Activated T-cell treated with anti-CD3 and anti-CD28 coated beads, Interleukin-2, amount 50 U/mL, for 1 hour (primary cell): ENCODE measurements around the gene NMU.
"Not testable (repeated sequence)": the region's sequence is repeated elsewhere in the genome, so short reads cannot be mapped to it uniquely, and the experiment has no call there.

Experiments
- DNase-seq: peaks from one replicate; pipeline ENCODE4 v3.0.0-alpha.2; 2020

NMU gene

GRCh38 chr4:55618546-55619143 is 17.5 kb downstream of the NMU start:
- no peak for DNase-seq

DNA sequence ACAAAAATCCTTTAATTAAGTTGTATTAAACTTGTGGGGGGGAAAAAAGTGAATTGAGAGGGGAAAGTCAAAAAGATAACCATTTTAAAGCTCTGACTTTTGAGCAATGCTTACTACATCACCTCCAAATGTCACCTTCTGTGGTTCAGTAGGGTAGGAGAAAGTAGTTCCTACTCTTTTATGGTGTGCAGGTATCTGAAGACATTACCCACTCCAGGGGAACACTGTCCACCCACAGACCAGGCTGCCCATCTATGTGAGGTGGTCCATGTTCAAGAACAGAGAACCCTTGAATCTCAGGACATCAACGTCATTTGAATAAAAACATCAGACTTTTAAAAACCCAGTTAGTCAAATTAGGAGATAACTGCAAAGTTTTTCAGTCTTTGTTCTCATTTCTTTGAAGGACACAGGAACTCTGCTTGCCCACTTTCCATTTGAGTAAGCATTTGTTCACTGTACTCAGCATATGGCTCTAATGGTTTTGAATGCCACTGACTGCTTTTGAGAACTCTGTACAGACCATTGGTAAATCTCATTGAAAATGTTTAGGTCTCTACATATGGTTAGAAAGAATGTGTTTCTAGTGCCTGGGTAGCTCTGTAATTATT is 18.4 kb downstream of the NMU start:
- no peak for DNase-seq

- DNase-seq, result no peak
Measured at GRCh38 chr4:55615008-55615407, 21.1 kb downstream of the NMU start.

GRCh38 chr4:55613621-55614020 is 22.5 kb downstream of the NMU start:
- DNase-seq, result no peak

GRCh38 chr4:55612341-55612740 is 23.8 kb downstream of the NMU start:
- no peak for DNase-seq

- no peak for DNase-seq
Measured at GRCh38 chr4:55611358-55612059, 24.6 kb downstream of the NMU start.

DNA sequence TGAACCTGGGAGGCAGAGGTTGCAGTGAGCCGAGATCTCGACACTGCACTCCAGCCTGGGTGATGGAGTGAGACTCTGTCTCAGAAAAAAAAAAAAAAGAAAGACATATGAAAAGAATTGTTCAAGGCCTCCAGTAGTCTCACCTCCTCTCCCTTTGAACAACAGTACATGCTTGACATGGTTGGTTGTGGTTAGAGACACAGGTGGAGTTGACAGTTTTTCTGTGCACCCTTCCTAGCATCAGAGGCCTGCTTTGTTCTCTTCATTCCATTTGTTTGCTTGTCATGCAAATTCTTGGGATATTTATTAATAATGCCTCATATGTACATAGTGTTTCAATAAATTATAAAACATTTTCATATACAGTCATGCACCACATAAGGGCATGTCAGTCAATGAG is 25.7 kb downstream of the NMU start:
- no peak for DNase-seq

GRCh38 chr4:55609393-55609866 is 26.7 kb downstream of the NMU start:
- DNase-seq, result no peak

GRCh38 chr4:55608591-55608990 is 27.5 kb downstream of the NMU start:
- no peak for DNase-seq

DNA sequence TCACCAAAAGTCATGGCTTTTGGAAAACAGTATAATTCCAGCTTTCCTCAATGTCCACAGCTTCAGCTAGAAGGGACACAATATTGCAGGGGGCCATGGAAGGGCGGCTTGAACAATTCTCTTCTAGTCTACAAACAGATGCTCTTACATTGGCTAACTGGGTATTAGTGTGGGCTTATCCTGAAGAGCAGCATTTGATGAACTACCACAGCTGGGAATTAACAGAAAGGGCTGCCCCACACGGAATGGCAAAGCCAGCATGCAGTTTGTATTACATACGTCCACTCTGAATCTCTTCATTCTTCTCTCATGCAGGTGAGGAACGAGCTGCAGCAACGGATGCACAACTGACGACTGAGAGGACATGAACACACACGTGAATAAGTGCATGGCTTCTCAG is 31.1 kb downstream of the NMU start:
- DNase-seq, result no peak

DNA sequence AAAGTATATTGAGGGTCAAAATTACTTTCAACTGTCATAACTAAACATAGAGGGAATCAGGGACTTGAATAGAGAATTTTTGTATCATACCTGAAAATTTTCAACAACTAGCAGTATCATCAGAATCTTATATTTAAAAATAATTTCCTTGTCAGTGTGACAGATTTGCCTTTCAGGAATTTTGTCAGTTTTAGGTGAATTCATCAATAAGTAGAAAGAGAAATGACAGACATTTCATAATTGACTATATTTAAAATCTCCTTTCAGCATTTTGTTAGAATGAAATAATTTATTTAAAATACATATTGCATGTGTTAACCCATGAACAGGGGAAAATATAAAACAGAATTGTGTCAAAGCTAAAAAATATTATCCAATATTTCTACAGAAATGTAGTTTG is 35.5 kb downstream of the NMU start:
- no peak for DNase-seq

- DNase-seq, result no peak
Measured at GRCh38 chr4:55598641-55599040, 37.5 kb downstream of the NMU start.

DNA sequence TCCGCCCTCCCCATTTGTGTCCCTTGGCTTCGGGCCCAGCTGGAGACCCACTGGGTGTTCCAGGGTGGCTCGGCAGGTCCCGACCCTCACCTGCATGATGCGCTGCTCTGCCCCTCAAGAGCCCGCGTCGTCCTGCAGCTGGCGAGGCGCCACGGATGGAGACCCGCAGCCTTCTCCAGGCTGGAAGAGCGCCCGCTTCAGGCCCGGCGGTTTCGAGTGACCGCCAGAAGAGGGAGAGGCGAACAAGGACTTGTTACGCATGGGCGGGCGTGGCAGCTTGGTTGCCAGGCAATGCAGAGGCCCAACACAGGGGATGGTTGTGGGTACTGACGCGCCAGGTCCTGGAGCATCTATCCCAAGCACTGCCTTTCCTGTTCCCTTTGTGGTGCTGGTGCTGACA is 44.1 kb downstream of the NMU start, which contains the start of gene PDCL2:
PDCL2 (minus strand) TSS at position 232 of the 400 bp plus-strand sequence; CDS start at position 96, 136 bp downstream.
- no peak for DNase-seq

DNA sequence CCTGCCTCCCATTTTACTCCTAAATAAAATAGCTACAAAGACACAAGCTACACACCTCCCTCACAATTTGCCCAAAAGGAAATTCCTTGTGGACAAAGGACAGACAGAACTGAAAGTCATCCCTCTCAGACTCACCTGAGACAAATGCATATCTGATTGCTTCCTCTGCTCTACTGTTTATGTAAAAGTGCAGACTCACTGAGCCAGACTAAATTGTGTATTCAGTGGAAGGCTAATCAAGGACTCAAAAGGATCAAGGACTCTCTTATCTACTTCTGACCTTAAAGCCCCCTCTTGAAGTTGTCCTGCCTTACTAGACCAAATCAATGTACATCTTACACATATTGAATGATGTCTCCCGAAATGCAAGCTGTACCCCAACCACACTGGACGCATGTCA is 47.9 kb downstream of the NMU start:
- no peak for DNase-seq

- DNase-seq, result not testable (repeated sequence)
Measured at GRCh38 chr4:55582773-55583172, 53.3 kb downstream of the NMU start.

- DNase-seq, result no peak
Measured at GRCh38 chr4:55578341-55579010, 57.6 kb downstream of the NMU start.

DNA sequence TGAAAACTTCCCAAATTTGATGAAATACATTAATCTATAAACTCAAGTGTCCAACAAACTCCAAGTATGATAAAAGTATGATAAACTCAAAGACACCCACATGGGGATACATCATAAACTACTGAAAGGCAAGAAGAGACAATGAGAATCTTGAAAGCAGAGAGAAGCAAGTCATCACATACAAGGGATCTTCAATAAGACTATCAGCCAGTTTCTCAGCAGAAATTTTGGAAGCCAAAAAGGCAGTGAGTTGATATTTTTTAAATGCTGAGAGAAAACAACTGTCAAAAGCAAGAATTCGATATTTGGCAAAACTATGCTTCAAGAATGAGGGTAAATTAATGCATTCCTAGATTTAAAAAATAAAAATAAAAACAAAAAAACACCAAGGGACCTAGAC is 60.6 kb downstream of the NMU start:
- DNase-seq, result no peak

DNA sequence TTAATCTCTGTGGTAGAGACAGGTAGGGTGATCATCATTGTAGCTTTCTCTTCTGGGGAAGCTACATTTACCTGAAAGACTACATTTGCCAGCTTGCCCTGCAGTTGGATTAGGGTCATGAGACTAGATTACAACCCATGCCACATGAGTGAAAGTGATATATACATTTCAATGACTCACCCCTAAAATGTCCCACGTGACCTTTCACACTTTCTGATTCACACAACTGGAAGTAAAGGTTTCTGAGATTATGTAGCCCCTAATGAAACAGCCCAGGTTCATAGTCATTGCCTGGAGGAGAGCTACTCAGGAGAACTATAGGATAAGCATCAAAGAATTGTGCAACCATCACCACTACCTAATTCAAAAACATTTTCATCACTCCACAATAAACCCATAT is 61.8 kb downstream of the NMU start:
- DNase-seq, result no peak

DNA sequence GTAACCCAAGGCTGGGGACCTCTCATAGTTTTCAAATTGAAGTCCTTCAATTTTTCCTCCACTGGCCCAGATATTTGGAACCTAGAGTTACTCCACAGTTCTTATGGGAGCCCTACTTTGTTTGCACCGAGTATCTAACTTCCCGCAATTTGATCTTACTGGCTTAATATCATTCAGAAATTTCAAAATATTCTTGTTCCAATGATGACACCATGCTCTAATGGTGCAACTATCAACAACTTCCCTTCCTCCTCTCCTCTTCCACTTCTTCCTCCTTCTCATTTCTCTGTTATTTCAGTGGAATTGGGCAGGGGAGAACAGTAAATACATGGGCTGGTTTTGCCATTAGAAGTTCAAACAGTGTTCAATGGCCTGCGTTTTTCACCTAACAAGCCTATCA is 64.3 kb downstream of the NMU start:
- DNase-seq, result no peak

DNA sequence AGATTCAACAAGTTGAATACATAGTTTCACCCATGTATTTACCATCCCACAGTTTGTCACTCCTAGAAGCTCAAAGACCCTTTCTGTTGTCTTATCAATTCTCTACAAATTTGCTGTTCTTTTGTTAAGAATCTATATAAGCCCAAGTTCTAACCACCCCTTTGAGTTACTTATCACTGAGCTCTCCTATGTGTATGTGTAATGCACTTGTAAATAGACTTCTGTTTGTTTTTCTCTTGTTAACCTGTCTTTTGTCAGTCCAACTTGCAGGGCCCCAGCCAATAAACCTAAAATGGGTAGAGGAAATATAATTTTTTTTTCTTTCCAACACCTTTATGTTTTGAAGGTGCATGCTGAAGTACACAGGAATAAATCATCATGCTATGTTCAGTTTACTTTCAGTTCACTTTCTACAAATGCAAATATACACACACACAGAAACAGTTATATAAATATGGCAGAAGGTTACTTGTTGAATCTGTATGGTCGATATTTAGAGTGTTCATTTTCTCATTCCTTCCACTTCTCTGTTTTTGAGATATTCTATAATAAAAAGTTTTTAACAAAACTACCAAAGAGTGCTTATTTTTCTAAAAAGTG is 67.1 kb downstream of the NMU start:
- DNase-seq, result no peak

GRCh38 chr4:55561889-55562288 is 74.2 kb downstream of the NMU start:
- DNase-seq, result no peak

DNA sequence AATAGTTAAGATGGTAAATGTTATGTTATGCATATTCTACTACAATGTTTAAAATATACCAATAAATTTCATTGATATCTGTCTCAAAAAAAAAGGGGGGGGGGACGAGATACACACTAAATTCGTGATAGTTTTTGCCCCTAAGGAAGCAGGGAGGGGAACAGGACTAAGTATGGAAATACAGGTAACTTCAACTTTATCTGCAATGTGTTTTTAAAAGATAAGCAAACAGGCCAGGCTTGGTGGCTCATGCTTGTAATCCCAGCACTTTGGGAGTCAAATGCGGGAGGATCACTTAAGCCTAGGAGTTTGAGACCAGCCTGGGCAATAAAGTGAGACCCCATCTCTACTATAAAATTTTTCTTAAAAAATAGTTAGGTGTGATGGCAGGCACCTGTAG is 76.0 kb downstream of the NMU start:
- no peak for DNase-seq

DNA sequence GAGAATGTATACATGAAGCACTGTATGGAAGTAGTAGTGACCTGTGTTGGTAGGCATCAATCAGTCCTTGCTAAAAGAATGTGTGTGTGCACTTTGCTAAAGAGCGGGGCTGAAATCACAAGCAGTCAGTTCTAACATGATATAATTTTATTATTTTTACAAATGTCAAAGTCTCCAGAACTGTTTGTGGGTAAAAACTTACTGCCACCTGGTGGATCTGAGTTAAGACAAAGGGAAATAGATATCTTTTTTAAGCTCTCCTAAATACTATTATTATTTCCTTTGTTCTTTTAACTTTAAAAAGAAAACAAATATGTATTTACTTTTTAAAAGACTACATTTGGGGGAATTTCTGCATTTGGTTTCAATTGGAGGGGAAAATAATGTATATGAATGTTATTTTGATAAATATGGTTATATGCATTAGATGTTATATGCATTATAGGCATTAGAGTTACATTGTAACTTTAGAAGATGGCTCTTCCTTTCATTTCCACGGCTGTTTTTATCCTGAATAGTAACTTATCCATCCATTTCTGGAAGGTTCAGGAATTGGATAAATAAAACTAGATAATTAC is 81.6 kb downstream of the NMU start:
- no peak for DNase-seq
